Stimulated activated CD8-positive, alpha-beta memory T cell treated with anti-CD3 and anti-CD28 coated beads, Interleukin-2, amount 100 ng/mL, for 1 hour (primary cell): ENCODE measurements around the gene CANT1.
"Not testable (repeated sequence)": the region's sequence is repeated elsewhere in the genome, so short reads cannot be mapped to it uniquely, and the experiment has no call there.

Experiments used
- DNase-seq, 2 donors: peaks; one replicate each; pipeline ENCODE4 v3.0.0-alpha.2; 2020; ENCODE audit warnings: low read depth in 2 of 2

CANT1 gene

DNA sequence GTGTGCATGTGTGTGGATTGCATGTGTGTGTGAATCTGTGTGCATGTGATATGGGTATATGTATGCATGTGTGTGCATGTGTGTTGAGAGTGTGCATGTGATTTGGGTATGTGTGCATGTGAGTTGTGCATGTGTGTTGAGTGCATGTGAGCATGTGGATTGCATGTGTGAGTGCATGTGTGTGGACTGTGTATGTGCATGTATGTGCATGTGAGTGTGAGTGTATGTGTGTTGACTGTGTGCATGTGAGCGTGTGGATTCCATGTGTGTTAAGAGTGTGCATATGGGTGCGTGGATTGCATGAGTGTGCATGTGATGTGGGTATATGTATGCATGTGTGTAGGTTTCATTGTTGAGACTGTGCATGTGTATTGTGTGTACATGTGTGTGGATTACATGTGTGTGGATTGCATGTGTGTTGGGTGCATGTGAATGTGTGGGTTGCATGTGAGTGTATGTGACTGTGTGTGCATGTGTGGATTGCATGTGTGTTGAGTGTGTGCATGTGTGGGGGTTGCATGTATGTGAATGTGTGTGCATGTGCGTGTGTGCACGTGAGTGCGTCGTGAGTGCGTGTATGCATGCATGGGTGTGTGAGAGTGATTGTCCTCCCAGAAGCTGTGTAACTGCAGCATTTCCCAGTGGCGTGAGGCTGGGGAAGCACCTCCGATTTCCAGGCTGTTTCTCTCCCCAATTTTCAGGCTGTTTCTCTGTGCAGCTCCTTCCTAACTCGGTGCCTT, 33.8 kb upstream of the CANT1 start:
- DNase-seq: no peak

DNA sequence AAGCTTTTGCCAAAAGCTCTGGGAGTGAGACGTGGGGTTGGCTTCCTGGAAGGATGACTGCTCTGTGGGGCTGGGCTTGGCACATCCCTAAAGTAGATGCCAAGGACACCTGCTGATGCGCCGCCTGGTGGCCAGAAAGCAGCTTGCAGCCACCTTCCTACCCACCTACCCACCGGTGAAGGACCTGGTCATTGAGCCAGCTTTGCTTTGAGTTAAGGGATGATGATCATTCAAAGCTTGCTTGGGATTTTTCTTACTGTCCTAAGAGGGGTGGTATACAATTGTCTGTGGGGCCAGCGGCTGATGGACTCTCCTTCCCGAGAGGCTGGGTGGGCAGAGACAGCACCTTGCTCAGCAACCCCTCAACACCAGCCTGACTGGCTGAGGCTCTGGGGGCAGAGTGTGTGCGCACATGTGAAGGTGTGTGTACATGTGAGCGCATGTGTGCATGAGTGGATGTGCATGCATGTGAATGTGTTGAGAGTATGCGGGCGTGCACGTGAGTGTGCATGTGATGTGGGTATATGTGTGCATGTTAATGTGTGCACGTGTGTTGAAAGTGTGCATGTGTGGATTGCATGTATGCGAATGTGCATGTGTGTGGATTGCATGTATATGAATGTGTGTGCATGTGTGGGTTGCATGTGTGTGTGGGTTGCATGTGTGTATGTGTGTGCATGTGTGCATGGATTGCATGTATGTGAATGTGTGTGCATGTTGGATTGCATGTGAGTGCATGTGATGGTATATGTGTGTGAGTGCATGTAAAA, 33.0 kb upstream of the CANT1 start:
- peak; percentile 41 to 59 for DNase-seq

DNA sequence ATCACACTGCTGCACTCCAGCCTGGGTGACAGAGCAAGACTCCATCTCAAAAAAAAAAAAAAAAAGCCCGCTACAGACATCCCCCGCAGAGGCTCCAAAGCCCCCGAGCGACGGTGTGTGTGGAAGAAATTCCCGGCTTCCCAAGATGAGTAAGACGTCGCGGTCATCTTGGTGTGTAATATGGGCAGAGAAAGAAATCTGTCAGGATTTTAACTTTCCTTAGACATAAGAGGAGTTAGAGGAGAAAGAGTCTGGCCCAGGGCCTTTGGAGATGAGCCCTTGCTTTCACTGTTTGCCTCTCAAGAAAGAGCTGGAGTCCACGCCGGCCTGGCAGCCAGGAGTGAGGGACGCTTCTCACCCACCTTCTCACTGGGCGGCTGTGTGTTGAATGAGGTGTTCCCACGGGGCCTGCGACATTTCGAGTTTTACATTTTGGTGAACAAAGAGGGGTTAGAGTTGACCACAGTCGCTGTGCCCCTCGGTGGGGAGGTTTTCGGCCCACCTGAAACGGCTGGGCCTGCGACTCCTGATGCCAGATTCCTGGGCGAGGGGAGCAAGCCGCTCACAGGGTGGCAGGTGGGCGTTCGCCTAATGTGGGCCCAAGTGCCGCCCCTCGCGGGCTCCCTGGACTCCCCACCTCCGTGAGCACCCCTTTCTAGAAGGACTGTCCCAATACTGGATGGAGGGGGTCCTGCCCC, 32.3 kb upstream of the CANT1 start:
- no peak for DNase-seq

DNA sequence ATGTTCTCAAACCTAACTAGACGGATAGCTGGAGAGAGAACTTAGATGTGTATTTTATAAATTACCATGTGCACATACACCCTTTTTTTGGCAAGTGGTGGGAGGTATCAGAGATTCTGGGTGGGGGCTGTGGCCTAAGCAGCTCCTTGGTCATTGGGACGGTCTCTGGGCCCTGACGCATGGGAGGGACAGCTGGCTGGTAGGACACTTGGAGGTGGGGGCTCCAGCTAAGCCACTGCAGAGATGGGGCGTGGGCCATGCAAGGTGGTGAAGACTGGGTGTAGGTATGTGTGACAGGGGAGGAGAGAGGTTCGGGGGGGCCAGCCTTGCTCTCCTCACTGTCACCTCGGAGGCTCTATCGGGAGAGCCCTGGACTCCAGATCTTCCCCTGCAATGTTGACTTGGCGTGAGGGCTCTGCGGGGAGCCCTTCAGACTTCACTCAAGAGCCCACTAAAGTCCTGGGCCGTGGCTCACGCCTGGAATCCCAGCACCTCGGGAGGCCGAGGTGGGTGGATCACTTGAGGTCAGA, 31.5 kb upstream of the CANT1 start:
- no peak for DNase-seq

DNA sequence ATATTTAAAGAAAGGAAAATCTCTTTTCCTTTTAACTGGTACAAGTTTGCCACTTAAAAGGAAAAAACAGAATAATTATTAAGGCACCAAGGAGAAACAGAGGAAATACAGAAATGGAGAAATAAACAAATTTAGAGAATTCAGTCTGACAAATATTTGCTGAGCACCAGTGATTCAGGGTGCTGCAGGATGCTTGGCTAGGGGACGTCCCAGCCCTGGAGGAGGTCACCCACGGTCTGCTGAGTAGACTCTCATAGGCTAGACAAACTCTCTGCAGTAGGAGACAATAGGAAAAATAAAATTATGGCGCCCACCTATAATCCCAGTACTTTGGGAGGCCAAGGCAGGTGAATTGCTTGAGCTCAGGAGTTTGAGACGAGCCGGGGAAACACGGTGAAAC, 30.3 kb upstream of the CANT1 start:
- DNase-seq: no peak

DNA sequence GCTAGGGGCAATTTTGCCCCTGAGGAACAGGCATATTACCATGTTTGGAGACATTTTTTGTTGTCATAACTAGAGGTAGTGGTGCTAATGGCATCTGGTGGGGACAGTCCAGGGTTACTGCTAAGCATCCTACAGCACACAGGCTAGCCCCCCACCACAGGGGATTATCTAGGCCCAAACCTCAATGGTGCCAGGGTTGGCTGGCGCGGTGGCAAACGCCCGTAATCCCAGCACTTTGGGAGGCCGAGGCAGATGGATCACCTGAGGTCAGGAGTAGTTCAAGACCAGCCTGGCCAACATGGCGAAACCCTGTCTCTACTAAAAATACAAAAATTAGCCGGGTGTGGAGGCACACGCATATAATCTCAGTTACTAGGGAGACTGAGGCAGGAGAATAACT, 29.6 kb upstream of the CANT1 start:
- no peak for DNase-seq

DNA sequence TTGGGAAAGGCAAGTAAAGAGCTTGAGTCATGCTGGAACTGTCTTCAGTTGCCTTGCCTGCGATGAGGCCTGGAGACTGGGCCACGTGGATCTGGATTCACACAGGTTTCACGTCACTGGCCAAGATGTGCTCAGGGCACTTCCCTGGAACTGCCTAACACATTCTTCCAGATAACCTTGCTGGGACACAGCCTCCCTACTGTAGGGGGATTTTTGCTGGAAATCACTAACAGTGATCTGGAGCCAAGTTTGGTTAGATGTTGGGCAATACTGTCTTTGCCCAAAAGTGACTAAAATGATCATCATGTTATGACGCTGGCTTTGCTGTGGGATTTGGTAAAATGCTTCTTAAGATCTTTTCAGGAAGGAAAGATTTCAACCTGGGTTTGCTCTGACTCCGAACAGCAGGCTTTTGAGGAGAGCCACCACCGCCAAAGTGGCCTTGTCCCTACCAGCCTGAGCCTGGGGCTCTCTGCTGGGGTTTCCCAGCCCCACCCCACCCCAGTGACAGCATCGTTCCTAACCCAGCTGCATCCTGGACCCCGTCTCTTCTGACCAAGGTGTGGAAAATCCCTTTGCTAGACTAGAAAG, 29.1 kb upstream of the CANT1 start:
- DNase-seq: no peak

DNA sequence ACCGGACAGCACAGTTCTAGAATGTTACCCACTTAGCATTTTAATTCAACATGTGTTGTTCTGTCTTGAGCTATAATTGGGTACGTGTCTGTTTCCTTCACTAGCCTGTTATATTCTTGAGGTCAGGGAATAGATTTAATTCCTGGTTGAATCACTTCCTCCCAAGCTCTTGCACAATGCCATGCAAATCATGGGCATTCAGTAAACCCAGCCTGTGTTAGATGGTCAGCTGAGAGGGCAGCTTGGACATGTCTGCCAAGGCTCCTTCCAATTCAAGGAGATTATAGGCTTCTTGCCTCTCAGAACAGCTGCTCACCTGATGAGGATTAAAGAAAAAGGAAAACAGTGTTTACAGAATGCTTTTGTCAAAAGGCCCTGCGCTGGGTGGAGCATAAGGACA, 27.0 kb upstream of the CANT1 start:
- no peak for DNase-seq

DNA sequence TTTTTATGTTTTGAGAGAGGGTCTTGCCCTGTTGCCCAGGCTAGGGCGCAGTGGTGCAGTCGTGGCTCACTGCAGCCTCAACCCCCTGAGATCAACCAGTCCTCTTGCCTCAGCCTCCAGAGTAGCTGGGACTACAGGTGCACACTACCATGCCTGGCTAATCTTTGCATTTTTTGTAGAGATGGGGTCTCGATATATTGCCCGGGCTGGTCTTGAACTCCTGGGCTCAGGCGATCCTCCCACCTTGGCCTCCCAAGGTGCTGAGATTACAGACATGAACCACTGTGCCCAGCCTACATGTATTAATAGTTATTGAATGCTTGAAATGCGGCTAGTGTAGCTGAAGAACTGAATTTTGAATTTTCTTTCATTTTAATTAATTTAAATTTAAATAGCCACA, 26.6 kb upstream of the CANT1 start:
- DNase-seq: no peak

DNA sequence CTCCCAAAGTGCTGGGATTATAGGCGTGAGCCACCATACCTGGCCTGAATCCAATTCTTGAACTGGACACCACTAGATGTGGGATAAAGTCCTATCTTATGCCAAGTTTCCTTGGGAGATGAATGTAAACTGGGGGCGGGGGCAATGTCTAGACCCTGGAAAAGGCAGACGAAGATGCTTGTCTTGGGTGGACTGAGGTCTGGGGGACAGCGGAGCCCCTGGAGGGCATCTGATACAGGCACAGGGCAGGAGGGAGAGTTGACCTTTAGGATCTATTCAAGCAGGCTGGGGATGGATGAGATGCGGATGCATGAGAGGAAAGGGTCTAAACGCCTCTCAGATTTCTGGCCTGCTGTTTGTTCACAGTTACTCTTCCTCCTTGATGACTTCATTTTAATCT, 26.1 kb upstream of the CANT1 start:
- DNase-seq: no peak

DNA sequence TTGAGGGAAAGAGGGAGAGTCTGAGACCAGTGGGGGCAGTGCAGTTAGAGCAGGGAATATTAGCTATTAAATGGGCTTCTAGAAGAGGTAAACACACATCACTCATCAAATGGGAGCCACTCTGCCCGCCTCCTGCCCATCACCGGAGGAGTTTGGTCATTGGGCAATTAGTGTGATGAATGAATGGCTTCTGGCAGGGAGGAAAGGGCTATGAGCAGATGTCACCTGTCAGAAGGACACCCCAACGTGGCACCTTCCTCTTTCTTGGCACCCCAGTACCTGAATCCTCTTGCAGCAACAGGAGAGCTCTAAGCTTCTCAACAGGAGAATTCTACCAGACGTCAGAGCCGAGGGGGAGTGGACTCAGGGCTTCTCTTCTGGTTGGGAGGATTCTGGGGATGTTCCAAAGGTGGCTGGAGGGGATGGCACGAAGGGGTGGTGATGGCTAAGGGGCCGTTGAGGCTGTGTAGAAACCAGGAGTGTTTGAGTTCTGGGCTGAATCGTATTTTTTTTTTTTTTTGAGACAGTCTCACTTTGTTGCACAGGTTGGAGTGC, 25.4 kb upstream of the CANT1 start:
- DNase-seq: no peak

DNA sequence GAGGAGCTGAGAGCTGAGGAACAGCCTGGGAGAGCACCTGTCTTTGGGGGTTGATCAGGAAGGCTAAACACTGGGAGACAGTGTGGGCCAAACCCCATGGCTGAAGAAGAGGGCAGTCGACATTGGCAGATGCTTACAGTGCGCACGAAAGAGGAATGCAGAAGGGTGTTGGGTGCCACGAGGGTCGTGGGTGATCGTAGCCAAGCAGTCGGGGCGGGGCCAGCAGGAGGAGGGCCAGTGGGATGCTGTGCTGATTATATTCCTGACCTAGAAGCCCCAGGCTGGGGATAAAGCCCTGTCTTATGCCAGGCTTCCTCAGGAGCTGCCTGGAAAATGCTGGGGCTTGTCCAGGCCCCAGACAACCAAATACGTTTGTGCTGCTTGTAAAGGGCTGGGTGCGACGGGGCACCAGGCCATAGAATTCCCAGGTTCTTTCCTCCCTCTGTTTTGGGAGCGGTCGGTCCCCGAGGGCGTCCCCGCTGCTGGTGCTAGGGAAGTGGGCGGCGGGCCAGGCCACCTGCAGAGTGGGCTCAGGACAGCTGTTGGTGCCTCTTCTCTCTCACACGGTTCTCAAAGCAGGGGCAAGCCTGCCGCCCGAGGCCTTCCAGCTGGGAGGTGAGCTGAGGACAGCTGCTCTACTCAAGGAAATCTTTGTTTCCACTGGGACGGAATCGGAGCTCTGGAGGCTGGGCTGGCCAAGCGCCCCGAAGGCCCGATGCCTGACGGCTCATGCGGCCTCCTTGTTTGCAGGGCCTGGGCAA, 24.4 kb upstream of the CANT1 start:
- DNase-seq: no peak

DNA sequence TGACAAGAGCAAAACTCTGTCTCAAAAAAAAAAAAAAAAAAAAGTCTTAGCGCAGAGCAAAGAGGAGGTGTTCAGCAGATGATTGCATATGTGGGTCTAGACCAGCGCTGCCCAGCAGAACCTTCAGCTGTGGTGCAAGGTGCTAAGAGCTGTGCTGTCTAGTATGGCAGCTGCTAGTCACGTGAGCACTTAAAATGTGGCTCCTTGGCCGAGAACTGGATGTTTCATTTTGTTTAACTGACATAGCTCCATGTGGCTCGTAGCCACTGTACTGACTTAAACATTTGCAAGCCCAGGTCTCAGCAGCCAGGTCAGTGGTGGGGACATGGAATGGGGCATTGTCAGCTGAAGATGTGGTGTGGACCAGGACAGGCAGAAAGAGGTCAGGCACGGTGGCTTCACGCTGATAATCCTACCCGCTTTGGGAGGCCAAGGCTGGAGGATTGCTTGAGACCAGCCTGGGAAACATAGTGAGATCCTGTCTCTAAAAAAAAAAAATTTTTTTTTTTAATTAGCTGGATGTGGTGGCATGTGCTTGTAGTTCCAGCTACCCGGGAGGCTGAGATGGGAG, 23.6 kb upstream of the CANT1 start:
- DNase-seq: no peak

DNA sequence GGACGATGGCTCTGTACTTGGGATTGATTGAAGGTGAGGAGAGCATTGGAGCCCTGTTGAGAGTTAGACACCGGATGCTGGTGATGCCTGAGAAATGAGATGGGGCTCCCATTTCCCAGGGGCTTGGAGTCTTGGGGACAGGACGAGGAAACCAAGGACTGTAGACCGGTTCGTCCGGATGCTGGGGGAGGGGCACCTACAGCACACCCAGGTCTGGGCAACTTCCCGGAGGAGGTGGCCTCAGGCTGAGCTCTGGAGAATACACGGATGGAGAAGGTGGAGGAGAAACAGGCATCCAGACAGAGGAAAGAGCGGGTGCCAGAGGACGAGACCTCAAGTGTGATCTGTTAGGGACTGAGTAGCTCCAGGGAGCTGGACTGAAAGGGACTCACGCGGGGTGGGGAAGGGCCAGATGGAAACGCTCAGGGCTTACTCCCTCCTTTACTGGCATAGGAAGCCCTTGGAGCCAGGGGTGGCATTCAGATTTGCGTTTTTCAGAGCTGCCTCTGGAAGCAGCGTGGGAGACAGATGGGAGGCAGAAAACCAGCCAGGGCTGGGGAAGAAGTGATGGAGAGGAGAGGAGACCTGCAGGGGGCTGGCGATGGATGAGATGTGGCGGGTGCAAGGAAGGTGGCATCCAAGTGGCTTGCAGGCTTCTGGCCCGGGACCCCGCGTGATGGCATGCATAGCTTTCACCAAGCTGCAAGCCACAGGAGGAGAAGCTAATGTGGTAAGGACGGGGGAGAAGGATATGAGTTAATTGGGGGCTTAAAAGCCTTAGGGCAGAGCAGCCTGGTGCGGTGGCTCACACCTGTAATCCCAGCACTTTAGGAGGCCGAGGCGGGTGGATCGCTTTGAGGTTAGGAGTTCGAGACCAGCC, 22.7 kb upstream of the CANT1 start:
- DNase-seq: no peak

DNA sequence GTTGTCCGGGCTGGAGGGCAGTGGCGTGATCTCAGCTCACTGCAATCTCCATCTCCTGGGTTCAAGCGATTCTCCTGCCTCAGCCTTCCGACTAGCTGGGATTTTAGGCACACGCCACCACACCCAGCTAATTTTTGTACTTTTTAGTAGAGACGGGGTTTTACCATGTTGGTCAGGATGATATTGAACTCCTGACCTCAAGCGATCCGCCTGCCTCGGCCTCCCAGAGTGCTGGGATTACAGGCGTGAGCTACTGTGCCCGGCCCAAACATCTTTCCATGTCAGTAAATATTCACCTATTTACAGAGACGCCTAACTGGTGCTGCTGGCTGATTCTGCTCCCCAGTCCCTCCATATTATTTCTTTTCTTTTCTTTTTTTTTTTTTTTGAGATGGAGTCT, 21.1 kb upstream of the CANT1 start:
- not testable (repeated sequence) for DNase-seq

DNA sequence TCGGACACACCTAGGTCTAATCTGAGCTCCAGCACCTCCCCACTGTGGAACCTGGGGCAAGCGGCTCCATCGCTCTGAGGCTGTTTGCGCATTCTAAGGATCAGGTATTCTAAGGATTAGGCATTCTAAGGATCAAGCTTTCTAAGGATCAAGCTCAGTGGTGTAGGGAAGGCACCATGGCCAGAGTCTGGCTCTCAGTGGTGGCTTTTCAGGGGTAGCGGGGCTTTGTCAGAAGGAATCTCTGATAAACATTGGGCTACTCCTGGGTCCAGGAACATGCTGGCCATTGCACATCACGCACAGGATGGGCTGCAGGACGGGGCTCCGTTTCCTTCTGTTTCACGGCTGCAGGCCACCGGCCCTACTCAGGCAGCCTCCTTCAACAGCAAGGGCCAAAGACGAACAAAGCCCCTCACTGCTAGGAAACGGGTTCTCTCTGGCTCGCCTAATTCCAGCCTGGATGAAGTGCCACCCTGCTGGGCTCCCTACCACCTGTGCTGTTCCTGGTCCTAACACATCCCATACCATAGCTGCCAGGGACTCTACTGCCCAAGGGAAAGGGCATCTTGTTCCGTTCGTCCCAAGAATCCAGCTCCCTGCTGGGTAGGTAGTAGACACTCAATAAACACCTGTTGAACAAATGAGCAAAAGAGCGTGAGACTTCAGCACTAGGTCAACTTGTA, 19.9 kb upstream of the CANT1 start:
- no peak for DNase-seq

DNA sequence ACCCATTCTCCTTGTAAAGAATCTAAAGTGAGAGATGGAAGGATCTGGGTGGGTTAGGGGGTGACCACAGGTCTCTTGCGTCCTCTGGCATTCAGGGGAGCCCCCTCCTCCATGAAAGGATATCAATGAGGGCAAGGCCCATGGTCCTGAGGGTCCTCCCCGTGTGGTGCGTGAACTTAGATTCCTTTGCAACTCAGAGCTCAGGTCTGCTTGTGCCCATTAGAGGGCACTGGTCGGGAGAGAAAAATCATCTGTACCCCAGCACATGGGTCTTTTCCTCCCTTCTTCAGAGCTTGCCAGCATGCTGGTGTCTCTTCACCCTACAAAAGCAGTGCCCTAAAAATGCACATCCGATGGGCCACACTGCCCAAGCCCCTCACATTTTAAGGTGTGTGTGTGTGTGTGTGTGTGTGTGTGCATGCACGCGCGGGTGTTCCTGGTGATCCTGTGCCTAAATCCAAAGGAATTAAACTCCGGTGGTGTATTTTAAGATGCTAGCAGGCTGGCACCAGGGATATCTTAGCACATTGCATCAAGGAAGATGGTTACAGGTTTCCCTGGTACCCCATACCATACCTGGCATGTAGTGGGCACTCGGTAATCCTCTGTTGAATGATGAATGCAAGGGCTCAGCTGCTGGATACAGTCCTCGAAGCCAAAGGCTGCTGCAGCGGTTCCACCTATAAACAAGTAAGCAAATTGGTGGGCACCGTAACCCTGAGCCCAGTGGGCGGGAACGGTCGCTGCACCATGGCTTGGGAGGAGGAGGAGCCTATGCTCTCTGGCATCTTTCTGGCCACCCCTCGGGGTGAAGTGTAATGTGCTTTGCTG, 19.1 kb upstream of the CANT1 start:
- no peak for DNase-seq

DNA sequence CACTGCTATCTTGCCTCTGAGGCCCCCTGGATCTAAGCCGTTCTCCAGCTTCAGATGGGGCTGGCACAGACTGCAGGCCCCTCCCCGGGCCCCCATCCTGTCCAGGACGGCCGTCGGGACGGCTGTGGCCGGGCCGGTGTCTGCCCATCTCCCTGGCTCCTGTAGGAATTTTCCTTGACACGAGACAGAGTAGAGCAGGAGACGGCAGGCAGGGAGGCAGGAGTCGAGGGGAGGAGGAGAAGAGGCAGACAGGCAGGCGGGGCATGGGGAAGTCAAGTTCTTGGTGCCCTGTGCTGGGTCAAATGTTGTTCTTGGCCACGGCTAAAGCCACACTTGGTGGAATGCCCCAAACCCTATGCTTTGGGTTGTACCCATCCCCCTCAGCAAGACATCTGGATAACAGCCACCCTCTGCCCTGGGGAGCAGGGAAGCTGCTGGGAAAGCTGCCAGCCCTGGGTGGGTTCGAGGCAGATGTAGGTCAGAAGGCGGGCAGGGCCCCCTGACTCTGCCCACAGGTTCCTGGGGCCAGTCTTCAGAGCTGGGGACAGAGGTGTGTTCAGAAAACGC, 18.4 kb upstream of the CANT1 start:
- no peak for DNase-seq
